ENCODE measurements around the gene TXNDC17.

GRCh38 chr17:6660101-6660500, 19.2 kb downstream of the TXNDC17 start:
- TF ChIP-seq POLR2A (IDR thresholded peaks at IDR 0.05) (no peak), EP300 (IDR thresholded peaks at IDR 0.05) (no peak)
- TF ChIP-seq, protein P1, sequence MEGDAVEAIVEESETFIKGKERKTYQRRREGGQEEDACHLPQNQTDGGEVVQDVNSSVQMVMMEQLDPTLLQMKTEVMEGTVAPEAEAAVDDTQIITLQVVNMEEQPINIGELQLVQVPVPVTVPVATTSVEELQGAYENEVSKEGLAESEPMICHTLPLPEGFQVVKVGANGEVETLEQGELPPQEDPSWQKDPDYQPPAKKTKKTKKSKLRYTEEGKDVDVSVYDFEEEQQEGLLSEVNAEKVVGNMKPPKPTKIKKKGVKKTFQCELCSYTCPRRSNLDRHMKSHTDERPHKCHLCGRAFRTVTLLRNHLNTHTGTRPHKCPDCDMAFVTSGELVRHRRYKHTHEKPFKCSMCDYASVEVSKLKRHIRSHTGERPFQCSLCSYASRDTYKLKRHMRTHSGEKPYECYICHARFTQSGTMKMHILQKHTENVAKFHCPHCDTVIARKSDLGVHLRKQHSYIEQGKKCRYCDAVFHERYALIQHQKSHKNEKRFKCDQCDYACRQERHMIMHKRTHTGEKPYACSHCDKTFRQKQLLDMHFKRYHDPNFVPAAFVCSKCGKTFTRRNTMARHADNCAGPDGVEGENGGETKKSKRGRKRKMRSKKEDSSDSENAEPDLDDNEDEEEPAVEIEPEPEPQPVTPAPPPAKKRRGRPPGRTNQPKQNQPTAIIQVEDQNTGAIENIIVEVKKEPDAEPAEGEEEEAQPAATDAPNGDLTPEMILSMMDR (IDR thresholded peaks at IDR 0.05) = no peak

Measured in sigmoid colon (tissue), 4 donors.